T-helper 2 cell treated with Interferon-gamma antibody and Interleukin-4, amounts not matched to agents 100 ng/mL and 5 ng/mL, for 36 hours (primary cell): ENCODE data around the gene AIP. TPM values are rescaled to one million over a fixed set of nuclear protein-coding genes. Genes with fewer than 3 reads are reported as not detected.
"Not testable (repeated sequence)": the region's sequence is repeated elsewhere in the genome, so short reads cannot be mapped to it uniquely, and the experiment has no call there.

Experiments used
- intact Hi-C: fragments of 100-400 bp; cut with micrococcal nuclease; formaldehyde crosslinking; loops from one replicate; pipeline ENCODE4 v1.15.1; 2023
- total RNA-seq: library from RNA; stranded (reverse); gene quantifications from 2 replicates; pipeline ENCODE4 v1.2.3, GENCODE V29; 2022

The AIP gene
- total RNA-seq, 1 donor from 2014 or later: 157 TPM

DNA sequence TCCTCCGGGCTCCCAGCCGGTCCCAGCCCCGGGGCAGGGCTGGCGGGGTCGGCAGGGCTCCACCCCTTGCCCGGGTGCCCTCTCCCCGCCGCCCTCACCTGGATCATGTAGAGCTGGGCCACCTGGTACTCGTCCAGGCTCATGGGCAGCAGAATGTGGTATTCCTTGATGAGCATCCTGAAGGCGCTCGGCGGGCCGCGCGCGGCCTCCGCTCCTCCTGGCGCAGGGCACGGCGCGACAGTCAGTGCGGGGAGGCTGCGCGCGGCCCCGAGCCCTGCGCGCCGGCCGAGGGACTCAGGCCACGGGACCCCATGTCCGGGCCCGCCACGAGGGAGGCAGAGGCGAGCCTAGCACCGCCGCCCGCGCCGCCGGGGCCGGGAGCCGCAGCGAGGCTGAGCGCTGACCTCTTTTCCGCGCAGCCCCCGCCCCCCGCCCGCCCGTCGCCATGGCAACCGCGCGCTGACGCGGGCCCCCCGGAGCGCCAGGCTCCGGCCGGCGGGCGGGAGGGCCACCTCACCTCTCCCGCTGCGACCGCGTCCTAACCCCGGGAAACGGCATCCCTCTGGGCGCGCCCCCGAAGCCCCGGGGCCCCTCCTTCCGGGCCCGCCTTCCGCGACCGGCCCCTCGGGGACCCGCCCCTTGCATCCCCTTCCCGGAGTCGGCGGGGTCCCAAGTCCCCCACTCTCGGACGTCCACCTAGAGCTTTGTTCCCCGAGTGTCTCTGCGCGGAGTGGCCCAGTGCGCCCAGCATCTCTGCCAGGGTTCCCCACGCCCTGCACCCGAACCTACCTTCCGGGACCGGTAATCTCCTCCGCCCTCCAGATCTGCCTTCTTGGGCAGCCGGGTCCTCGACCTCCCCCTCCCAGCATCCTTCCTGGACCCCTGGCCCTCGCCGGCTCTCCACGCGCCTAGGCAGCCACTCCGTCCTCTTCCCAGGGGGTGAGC lies 21.5 kb downstream of the AIP start:
- intact Hi-C loops: loop anchor here (10.0 kb wide), 1 partner anchor 389 kb away; the partner anchor contains the start of gene KDM2A

DNA sequence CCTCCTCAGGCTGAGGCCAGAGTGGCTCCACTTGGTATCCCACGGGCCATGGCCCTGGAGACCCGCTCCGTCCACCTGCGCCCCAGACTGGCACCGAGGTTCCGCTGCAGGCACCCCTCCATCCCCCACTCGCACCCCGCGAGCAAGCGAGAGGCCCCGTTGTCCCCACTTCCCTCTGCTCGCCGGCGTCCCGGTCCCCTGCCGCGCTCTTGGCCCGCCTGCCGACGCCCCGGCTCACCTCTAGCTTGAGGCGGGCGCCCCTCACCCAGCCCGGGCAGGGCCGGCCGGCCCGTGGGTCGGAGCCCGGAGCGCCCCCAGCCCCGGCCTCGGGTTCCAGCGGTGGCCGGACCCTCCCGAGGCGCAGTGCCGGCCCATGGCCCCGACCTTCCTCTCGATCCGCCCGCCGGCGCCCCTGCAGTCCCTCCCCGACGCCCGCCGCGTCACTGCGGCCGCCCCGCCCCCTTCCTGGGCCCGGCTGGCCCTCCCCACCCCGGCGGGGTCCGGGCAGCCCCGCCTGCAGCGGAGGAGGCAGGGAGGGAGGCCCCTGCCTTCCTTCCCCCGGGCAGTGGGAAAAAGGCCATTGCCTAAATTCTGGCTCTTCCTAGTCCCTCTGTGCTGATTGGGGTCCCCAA lies 22.2 kb downstream of the AIP start, which contains the start of gene PITPNM1:
Gene PITPNM1, minus strand, starts transcription at position 414 of the 632 bp plus-strand sequence. CDS start 1,183 bp downstream, outside the sequence.
- intact Hi-C loops: loop anchor here (5.0 to 10.0 kb wide), 2 partner anchors 390 to 663 kb away; partner anchors contain the start of genes KDM2A and RCE1

DNA sequence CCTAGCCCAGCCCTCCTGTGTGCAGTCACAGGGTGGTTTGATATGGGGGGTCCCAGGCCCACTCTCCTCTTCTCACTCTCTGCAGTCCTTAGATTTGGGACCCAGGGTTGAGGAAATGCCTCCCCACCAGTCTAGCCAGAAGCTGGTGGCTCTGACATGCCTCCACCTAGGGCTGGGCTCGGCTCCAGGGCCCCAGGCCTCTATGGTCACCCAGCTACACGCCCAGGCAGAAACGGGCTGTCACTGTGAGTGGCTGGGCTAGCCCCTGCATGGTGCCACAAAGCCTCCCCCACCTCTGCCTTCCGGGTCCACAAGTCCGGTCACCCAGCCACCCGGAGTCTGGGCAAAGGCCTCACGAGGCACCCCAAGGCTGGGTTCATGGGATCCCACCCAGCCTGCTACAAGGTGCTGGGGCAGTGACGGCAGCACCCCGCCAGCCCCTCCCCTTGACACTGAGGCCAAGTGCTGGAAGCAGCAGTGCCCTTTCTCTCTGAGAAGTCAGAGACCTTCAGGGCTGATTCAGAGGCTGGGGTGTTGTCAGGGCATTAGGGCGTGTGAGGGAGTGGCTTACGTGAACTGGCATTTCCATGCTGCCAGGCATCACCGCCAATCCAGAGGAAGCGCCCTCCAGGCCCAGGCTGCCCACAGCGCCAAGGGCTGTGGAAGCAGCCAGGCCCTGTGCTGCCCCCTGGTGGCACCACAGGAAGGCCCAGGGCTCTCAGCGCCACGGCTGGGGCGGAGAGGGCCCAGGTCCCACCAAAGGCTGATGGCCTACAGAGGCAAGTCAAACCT lies 23.0 kb downstream of the AIP start:
- intact Hi-C loops: loop anchor here (1.0 to 10.0 kb wide), 6 partner anchors 22 to 664 kb away; partner anchors contain the start of genes KDM2A, RCE1 and TMEM134

DNA sequence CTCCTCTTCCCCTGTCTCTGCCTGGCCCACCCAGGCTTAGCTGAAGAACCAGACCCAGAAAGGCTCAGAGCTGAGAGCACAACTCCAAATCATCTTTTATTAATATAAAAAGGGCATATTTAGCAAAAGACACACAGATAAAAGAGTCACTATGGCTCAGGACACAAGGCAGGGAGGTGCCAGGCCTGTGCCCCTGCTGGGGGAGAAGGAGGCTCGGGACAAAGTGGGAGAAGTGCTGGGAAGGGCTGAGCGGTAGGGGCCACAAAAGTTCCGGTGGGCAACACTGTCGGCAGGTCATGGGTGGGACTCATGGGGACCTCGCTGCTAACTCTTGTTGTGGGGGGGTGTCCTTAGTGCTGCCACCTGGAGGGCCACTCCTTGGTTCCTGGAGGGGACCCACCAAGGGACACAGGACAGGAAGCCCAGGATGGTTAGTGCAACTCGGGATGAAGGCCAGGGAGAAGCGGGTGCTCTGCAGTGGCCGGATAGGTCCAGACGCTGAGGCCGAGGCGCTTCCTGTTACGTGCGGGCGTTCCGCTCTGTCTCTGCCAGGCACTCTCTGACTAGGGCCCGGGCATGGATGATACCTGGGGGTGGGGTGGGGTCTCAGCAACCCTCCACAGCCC lies 23.7 kb downstream of the AIP start:
- intact Hi-C loops: loop anchor here (1.0 to 10.0 kb wide), 6 partner anchors 22 to 664 kb away; partner anchors contain the start of genes KDM2A, RCE1 and TMEM134

DNA sequence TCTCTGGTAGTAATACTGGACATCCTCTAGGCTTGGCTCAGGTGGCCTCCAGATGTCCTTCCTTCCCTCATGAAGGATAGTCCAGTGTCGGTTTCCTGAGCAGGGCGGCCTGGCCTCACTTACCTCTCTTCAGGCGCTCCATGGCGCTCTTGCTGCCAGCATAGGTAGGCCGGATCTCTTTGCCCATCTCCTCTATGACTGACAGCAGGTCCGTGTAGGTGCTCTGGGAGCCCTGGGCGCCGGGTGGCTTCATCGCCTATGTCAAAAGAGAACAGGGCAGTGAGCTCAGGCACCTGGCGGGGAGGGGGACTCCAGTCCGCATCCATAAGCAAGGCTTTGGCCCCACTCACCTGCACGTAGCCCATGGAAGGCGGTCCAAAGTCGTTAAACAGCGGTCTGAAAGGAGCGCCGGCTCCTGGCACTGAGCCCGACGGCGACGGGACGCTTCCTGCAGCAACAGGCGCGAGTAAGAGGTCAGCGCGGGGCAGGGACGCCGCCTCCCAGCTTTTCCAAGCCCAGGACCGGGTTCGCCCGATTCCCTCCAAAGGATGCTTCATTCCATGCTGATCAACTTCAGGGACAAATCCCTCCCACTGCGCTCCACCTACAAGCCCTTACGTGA lies 24.5 kb downstream of the AIP start:
- intact Hi-C loops: loop anchor here (5.0 to 10.0 kb wide), 2 partner anchors 393 to 665 kb away; partner anchors contain the start of genes KDM2A and RCE1

DNA sequence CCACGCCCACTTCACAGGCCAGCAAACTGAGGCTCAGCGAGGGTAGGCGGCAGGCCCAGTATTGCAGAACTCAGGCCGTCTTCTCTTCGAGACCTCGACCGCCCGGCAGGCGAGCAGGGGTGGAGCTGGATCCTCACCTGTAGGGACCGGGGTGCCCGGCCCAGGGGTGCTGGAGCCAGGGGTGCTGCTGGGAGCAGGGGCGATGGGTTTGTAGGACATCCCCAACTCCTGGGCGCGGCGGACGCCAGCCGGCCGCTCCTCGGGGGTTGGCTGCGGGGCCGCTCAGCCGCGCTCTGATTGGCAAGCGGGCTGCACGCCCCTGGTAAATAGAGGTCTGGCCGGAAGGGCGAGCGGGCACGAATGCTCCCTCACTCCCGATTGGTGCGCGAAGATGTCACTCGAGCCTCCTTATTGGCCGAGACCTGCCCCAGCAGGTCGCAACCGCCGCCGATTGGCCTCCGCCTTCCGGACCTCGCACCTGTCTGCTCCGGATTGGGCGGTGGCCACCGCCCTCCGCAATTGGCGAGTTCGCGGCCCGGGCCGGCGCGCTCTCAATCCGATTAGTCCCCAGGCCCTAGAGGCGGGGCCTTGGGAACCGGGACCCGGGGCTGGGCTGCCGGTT lies 25.1 kb downstream of the AIP start, which contains the start of gene CDK2AP2:
Gene CDK2AP2, minus strand, starts transcription at position 299 of the 622 bp plus-strand sequence. Its CDS starts 80 bp downstream, at position 219.
- intact Hi-C loops: loop anchor here (1.0 to 10.0 kb wide), 6 partner anchors 44 to 666 kb away; partner anchors contain the start of genes KDM2A, NDUFV1, POLD4 and RCE1

DNA sequence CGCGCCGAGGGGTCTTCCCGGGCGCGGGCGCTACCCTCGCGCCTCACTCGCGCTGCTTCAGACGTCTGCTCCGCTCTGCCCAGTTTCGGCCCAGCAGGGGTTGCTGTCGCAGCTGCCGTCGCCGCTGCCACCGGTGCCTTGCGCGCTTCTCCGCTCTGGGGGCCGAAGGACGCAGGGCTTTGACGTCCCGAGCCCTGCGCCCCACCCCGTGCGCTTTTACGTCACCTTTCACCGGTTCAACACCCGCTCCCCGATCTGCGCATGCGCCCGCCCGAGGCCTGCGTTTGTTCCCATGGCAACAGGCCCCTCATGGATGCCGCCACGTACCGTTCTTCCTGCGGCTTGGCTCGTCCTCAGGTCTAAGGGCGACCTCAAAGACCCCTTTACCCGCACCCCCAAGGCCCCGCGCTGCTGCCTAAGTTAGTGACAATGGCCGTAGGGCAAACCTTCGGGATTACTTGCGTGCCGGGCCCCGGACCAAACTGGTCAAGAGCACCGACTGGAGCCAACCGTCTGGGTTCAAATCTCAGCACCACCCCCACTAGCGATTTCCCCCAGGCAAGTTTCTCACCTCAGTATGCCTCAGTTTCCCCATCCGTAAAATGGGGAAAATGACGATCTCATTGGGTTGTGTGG lies 25.8 kb downstream of the AIP start:
- intact Hi-C loops: loop anchor here (1.0 to 10.0 kb wide), 6 partner anchors 44 to 666 kb away; partner anchors contain the start of genes KDM2A, NDUFV1, POLD4 and RCE1

DNA sequence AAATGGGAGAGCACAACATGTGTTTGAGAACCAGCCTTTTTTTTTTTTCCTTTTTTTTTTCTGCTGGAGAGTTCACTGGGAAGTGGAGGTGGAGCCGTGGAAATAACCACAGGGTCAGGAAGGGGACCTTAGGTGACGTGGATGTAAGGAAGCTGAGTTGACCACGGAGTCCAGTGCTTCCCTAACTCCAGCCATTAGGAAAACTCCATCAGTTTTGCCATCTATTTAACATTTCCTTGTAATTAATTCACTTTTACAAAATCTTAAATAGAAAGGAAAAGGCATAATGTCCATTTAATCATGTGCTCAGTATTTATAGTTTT lies 27.2 kb downstream of the AIP start:
- intact Hi-C loops: no loop called here

DNA sequence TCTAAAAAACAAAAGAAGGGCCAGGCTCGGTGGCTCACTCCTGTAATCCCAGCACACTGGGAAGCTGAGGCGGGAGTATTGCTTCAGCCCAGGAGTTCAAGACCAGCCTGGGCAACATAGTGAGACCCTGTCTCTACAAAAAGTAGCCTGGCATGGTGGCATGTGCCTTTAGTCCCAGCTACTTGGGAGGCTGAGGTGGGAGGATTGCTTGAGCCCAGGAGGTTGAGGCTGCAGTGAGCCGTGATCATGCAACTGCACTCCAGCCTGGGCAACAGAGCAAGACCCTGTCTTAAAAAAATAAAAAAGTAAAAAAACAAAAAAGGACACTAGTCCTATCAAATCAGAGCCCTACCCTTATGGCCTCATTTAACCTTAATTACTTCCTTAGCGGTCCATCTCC lies 28.7 kb downstream of the AIP start:
- intact Hi-C loops: not testable (repeated sequence)

DNA sequence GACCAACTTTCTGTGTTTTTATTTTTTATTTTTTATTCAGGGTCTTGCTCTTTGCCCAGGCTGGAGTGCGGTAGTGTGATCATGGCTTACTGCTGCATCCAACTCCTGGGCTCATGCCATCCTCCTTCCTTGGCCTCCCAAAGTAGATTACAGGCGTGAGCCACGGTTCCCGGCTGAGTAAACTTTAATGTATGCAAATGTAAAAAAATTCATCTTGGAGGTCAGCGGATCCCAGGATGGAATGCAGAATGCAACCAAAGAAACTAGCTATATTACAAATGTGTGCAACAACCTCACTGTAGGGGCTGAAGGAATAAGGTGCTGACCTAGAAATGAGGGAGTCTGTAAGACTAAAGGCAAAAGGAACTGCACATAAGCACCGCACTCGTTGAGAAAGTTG lies 31.3 kb downstream of the AIP start:
- intact Hi-C loops: no loop called here

DNA sequence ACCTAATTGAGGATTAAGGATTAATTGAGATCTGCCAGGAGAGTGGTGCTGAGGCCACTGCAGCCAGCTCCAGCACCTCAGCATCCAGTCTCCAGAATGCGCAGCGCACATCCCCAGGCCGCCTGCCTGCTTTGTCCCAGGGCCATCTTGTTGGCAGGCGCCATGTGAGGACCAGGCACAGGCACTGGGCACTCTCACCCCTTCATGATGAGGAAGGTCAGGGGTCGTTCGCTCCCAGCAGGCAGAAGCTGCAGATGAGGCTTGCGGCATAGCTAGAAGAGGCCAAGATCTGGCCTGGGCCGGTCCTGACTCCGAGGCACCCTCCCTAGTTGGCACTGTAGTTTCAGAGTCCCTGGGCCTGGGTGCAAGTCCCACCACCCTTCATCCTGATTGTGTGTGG lies 34.0 kb downstream of the AIP start:
- intact Hi-C loops: no loop called here

DNA sequence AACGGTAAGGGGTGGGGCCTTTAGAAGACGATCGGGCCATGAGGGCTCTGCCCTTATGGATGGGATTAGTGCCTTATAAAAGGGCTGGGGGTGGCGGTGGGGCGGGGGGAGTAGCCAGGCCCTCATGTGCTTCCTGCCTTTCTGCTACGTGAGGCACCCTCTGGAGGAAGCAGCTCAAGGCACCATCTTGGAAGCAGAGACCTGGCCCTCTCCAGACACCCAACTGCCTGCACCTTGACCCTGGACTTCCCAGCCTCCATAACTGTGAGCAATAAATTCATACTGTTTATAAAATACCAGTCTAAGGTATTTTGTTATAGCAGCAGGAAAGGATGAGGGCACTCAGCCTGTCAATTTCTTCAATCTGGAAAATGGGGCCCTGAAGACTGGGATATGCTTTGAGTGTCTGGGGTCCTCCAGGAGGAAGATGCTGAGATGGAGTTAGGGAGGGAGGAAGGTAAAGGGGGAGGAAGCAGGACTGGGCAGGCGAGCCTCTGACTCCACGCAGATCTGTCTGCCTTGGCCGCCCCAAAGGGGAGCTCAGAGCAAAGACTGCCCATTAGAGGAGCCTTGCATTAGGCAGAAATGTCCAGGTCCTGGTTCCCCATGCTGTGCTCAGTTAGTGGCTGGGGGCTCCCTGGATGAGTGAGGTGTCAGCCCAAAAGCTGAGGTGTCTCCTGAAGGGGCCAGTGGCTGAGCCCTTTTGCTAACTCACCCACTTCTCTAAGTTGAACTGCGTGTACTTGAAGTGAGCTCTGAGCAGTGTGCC lies 35.1 kb downstream of the AIP start:
- intact Hi-C loops: no loop called here

DNA sequence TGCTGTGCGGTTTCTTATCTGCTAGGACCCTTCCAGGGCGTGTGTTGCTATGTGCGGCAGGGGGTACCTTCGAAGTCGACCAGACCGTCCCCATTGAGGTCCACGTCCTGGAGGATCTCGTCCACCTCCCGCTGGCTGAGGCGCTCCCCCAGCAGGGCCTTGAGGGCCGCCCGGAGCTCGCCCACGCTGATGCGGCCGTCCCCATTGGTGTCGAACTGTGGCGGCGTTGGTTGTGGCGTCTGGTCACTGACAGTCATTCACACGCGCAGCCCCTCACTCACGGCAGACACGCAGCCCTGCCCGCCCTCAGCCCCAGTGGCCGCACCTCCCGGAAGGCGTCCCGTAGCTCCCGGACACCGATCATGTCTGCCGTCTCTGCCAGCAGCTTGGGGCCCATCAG lies 36.9 kb downstream of the AIP start:
- intact Hi-C loops: no loop called here

DNA sequence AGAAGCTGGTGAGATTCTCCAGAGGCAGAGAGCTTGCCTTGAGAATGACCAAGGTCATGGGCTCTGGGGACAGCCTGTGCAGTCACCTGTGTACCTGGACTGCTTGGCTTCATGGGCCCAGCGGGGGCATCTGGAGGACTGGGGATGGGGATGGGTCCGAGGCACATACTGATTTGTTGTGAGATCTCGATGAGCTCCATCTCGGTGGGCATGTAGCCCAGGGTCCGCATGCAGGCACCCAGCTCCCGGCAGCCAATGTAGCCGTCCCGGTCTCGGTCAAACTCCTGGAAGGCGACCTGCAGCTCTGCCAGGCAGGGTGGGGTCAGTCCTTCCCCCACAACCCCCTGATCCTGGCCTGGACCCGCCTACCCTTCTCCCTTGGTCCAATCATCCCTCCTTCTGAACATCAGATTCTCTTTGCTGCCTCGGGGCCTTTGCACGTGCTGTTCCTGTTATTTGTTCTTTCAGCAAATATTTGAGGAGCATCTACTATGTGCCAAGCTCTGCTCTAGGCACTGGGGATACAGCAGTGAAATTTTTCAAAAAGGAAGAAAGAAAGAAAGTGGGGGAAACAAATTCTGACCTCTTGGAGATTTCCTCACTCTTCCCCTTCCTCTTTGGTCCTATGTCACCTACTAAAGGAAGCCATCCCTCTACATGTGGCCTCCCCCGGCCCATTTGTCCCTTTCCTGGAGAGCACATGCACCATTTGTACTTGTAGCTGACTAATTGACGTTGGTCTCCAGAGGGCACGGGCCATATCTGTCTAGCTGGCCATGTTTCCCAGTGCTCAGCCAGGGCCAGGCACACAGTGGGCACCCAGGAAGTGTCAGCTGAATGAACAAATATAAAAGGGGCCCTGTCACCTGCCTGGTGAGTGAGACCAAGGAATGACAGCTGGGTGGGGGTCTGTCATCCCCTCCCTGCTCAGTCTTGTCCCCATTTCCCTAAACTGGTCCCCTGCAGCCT lies 38.3 kb downstream of the AIP start:
- intact Hi-C loops: no loop called here

DNA sequence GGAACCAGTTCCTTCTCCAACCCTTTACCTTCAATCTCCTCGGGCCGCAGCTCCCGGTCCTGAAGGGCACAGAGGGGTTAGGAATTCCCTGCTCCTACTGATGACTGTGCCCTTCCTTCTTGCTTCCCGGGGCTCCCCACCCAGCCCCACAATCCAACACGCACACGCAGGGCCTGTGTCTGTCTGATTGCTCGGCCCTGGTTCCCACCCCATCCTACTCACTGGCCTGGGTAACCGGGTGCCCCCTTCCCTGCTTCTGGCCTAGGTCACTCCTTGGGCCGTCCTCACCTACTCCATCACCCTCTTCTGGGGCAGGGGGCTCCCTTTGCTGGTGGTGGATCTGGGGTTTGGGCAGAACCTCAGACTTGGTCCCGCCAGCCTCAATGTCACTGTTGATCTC lies 39.1 kb downstream of the AIP start:
- intact Hi-C loops: no loop called here

DNA sequence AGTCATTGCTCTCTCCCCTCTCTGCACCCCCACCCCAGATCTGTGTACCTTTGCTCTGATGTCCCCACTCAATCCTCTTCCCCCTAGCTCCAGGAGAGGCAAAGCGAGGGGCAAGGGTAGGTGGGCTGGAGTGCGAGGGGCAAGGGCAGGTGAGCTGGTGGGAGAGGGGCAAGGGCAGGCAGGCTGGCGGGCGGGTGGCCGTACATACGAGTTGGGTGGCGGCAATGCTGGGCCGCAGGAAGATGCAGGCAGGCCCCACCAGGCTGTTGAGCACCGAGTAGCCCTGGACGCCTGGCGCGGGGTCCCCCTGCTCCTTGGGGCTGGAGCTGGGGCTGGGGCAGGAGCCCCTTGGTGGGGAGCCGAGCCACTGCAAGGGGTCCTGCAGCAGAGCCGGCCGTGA lies 39.5 kb downstream of the AIP start:
- intact Hi-C loops: no loop called here
